ENCODE measurements around the gene TIA1. TPM values are rescaled to one million over a fixed set of nuclear protein-coding genes. Genes with fewer than 3 reads are reported as not detected.
"Not testable (repeated sequence)": the region's sequence is repeated elsewhere in the genome, so short reads cannot be mapped to it uniquely, and the experiment has no call there.

TIA1 gene
- total RNA-seq (2021; fragmentation: NEBNext Ultra II Directional; extraction: Animal tissue kit (Norgen Biotek cat#: 25700)) = 10 to 100 TPM; 50.3 to 58.1 (median 55.3) TPM
- long read RNA-seq, full-length matches to known transcripts = 17 of 40 reads
- long read RNA-seq, partial matches to known transcripts = 7 of 40 reads
- long read RNA-seq, other reads (novel, unspliced or antisense) = 16 of 40 reads

DNA sequence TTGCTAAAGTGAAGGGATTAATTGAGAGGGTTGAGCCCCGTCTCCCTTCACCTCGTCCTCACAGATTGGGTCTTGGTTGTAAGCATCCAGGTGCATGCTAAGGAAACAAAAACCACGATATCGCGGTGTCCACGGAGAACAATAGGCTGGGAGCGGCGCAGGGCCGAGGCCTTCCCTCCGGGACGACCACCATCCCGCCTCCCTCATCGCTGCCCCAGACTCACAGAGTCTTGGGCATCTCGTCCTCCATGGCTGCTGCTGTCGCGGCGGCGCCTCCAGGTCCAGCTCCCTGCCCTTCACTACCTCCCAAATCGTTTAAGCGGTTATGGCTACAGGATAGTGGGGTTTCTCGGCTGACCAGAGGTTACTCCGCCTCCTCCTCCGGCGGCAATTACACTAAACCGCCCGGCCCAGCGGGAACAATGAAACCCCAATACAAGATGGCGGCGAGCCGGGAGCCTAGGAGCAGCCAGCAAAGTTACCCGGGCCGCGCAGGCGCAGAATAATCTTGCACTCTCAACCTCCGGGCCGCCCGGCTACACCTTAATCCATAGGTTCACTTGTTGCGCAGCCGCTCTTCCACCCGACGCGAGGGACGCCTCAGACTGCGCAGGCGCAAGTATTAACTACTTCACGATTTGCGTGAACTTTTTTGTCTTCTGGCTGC lies at the start of gene TIA1:
Gene TIA1, minus strand, starts transcription at position 448 of the 667 bp plus-strand sequence. Its CDS starts 198 bp downstream, at position 250.
- 0 out of 2 replicates have a peak, but pooled peaks cover 4% of the 10 kb centered on the region for H3K9me3 Mint-ChIP-seq
- H3K4me3 Mint-ChIP-seq = peak within 1 kb of the TSS; percentile 98
- H3K36me3 Mint-ChIP-seq (ENCODE audit: low read depth) = peaks cover 10% of the 10 kb centered on the region
- DNase-seq = peak; percentile 96
- TF ChIP-seq, protein P1, sequence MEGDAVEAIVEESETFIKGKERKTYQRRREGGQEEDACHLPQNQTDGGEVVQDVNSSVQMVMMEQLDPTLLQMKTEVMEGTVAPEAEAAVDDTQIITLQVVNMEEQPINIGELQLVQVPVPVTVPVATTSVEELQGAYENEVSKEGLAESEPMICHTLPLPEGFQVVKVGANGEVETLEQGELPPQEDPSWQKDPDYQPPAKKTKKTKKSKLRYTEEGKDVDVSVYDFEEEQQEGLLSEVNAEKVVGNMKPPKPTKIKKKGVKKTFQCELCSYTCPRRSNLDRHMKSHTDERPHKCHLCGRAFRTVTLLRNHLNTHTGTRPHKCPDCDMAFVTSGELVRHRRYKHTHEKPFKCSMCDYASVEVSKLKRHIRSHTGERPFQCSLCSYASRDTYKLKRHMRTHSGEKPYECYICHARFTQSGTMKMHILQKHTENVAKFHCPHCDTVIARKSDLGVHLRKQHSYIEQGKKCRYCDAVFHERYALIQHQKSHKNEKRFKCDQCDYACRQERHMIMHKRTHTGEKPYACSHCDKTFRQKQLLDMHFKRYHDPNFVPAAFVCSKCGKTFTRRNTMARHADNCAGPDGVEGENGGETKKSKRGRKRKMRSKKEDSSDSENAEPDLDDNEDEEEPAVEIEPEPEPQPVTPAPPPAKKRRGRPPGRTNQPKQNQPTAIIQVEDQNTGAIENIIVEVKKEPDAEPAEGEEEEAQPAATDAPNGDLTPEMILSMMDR (IDR thresholded peaks at IDR 0.05) = no peak
- peak within 1 kb of the TSS; percentile 100 for H3K27ac Mint-ChIP-seq
- H3K27me3 Mint-ChIP-seq (ENCODE audit: insufficient read depth) = peaks cover 9% of the 10 kb centered on the region
- H3K4me1 Mint-ChIP-seq (ENCODE audit: low read depth) = peaks cover 19% of the 10 kb centered on the region

GRCh38 chr2:70297828-70298227 lies 49.4 kb upstream of the TIA1 start:
- H3K36me3 Mint-ChIP-seq (ENCODE audit: low read depth); H3K27ac Mint-ChIP-seq; DNase-seq; H3K27me3 Mint-ChIP-seq (ENCODE audit: insufficient read depth); H3K4me1 Mint-ChIP-seq (ENCODE audit: low read depth); H3K9me3 Mint-ChIP-seq; H3K4me3 Mint-ChIP-seq: not testable (repeated sequence)

GRCh38 chr2:70283500-70284191 lies 35.2 kb upstream of the TIA1 start:
- Mint-ChIP-seq H3K9me3 (no peaks in the 10 kb centered on the region), H3K27ac (no peak overlapping the region), H3K36me3 (ENCODE audit: low read depth) (peaks cover 41% of the 10 kb centered on the region), H3K4me1 (ENCODE audit: low read depth) (no peaks in the 10 kb centered on the region; the same call in 1 of the 2 replicates), H3K4me3 (no peak overlapping the region), H3K27me3 (ENCODE audit: insufficient read depth) (0 out of 2 replicates have a peak, but pooled peaks cover 1% of the 10 kb centered on the region)
- DNase-seq = no peak
- TF ChIP-seq, protein P1 (IDR thresholded peaks at IDR 0.05) = no peak

GRCh38 chr2:70282439-70282838 lies 34.0 kb upstream of the TIA1 start:
- DNase-seq = no peak
- Mint-ChIP-seq H3K4me3 (no peak overlapping the region), H3K27ac (no peak overlapping the region), H3K36me3 (ENCODE audit: low read depth) (peaks cover 37% of the 10 kb centered on the region), H3K27me3 (ENCODE audit: insufficient read depth) (0 out of 2 replicates have a peak, but pooled peaks cover 1% of the 10 kb centered on the region), H3K9me3 (no peaks in the 10 kb centered on the region), H3K4me1 (ENCODE audit: low read depth) (no peaks in the 10 kb centered on the region; the same call in 1 of the 2 replicates)
- TF ChIP-seq, protein P1 (IDR thresholded peaks at IDR 0.05) = no peak

- H3K27me3 Mint-ChIP-seq (ENCODE audit: insufficient read depth) = no peaks in the 10 kb centered on the region
- peaks cover 23% of the 10 kb centered on the region for H3K36me3 Mint-ChIP-seq (ENCODE audit: low read depth)
- no peak overlapping the region for H3K4me3 Mint-ChIP-seq
- H3K27ac Mint-ChIP-seq = no peak overlapping the region
- H3K9me3 Mint-ChIP-seq = no peaks in the 10 kb centered on the region
- no peaks in the 10 kb centered on the region; the same call in 1 of the 2 replicates for H3K4me1 Mint-ChIP-seq (ENCODE audit: low read depth)
- TF ChIP-seq, protein P1 (IDR thresholded peaks at IDR 0.05) = no peak
- no peak for DNase-seq
Observed at GRCh38 chr2:70280242-70280798, 31.9 kb upstream of the TIA1 start.
